Rectal smooth muscle tissue (tissue), 1 donor: Measurements from ENCODE around the gene CLEC16A.
"Not testable (repeated sequence)": the region's sequence is repeated elsewhere in the genome, so short reads cannot be mapped to it uniquely, and the experiment has no call there.

ENCODE experiments used
- H3K27ac ChIP-seq: one replicate; pipeline ENCODE4 v1.7.0; 2013; ENCODE audit warnings: low read depth, low read length, inconsistent platforms
- H3K27me3 ChIP-seq: one replicate; pipeline ENCODE4 v1.7.0; 2013; ENCODE audit warnings: low read length; ENCODE audit not compliant: control insufficient read depth, insufficient read depth
- H3K36me3 ChIP-seq: one replicate; pipeline ENCODE4 v1.7.0; 2013; ENCODE audit warnings: low read length; ENCODE audit not compliant: control insufficient read depth, insufficient read depth
- H3K4me1 ChIP-seq: one replicate; pipeline ENCODE4 v1.7.0; 2013; ENCODE audit warnings: low read length; ENCODE audit not compliant: control insufficient read depth, insufficient read depth
- H3K4me3 ChIP-seq: one replicate; pipeline ENCODE4 v1.7.0; 2013; ENCODE audit warnings: low read length
- H3K9ac ChIP-seq: one replicate; pipeline ENCODE4 v1.7.0; 2013; ENCODE audit warnings: low read length

Gene CLEC16A

GRCh38 chr16:10949424-10949970 is 5.1 kb downstream of the CLEC16A start:
- no peak overlapping the region for H3K4me3 ChIP-seq
- H3K36me3 ChIP-seq: no peaks in the 10 kb centered on the region
- no peak overlapping the region for H3K9ac ChIP-seq
- H3K27me3 ChIP-seq: no peaks in the 10 kb centered on the region
- no peak overlapping the region for H3K27ac ChIP-seq
- H3K4me1 ChIP-seq: peaks cover 17% of the 10 kb centered on the region

- Histone ChIP-seq H3K27me3 (no peaks in the 10 kb centered on the region), H3K36me3 (no peaks in the 10 kb centered on the region), H3K27ac (no peak overlapping the region), H3K4me3 (no peak overlapping the region), H3K4me1 (peaks cover 14% of the 10 kb centered on the region), H3K9ac (no peak overlapping the region)
Measured at GRCh38 chr16:10950393-10950792, 6.0 kb downstream of the CLEC16A start.

GRCh38 chr16:10951026-10951425 is 6.7 kb downstream of the CLEC16A start:
- Histone ChIP-seq H3K36me3 (no peaks in the 10 kb centered on the region), H3K27me3 (no peaks in the 10 kb centered on the region), H3K9ac (peak overlapping the region; percentile 16), H3K4me1 (peaks cover 8% of the 10 kb centered on the region), H3K27ac (no peak overlapping the region), H3K4me3 (no peak overlapping the region)

- peaks cover 5% of the 10 kb centered on the region for H3K4me1 ChIP-seq
- no peak overlapping the region for H3K4me3 ChIP-seq
- H3K9ac ChIP-seq: no peak overlapping the region
- H3K36me3 ChIP-seq: no peaks in the 10 kb centered on the region
- H3K27ac ChIP-seq: no peak overlapping the region
- H3K27me3 ChIP-seq: no peaks in the 10 kb centered on the region
Measured at GRCh38 chr16:10954903-10955302, 10.5 kb downstream of the CLEC16A start.

- Histone ChIP-seq H3K27me3 (no peaks in the 10 kb centered on the region), H3K36me3 (no peaks in the 10 kb centered on the region), H3K4me1 (peaks cover 4% of the 10 kb centered on the region), H3K4me3 (no peak overlapping the region), H3K9ac (no peak overlapping the region), H3K27ac (no peak overlapping the region)
Measured at GRCh38 chr16:10957771-10958482, 13.6 kb downstream of the CLEC16A start.

- Histone ChIP-seq H3K27ac (no peak overlapping the region), H3K27me3 (no peaks in the 10 kb centered on the region), H3K36me3 (peaks cover 4% of the 10 kb centered on the region), H3K9ac (no peak overlapping the region), H3K4me1 (peaks cover 4% of the 10 kb centered on the region), H3K4me3 (no peak overlapping the region)
Measured at GRCh38 chr16:10959161-10959560, 14.8 kb downstream of the CLEC16A start.

- peaks cover 4% of the 10 kb centered on the region for H3K4me1 ChIP-seq
- peak overlapping the region; percentile 56 for H3K27ac ChIP-seq
- no peak overlapping the region for H3K9ac ChIP-seq
- H3K36me3 ChIP-seq: peaks cover 4% of the 10 kb centered on the region
- H3K27me3 ChIP-seq: no peaks in the 10 kb centered on the region
- no peak overlapping the region for H3K4me3 ChIP-seq
Measured at GRCh38 chr16:10961231-10961630, 16.9 kb downstream of the CLEC16A start.

- H3K4me3 ChIP-seq: peak overlapping the region; percentile 1
- no peak overlapping the region for H3K9ac ChIP-seq
- peak overlapping the region; percentile 2 for H3K27ac ChIP-seq
Measured at GRCh38 chr16:10964039-10964890, 19.9 kb downstream of the CLEC16A start.

GRCh38 chr16:10964891-10965326 is 20.5 kb downstream of the CLEC16A start:
- peaks cover 4% of the 10 kb centered on the region for H3K4me1 ChIP-seq
- H3K27me3 ChIP-seq: no peaks in the 10 kb centered on the region
- H3K27ac ChIP-seq: no peak overlapping the region
- H3K4me3 ChIP-seq: no peak overlapping the region
- peaks cover 4% of the 10 kb centered on the region for H3K36me3 ChIP-seq
- no peak overlapping the region for H3K9ac ChIP-seq

More at GRCh38 chr16:10964039-10964890, 19.9 kb downstream of the CLEC16A start:
- Histone ChIP-seq H3K4me1 (peaks cover 4% of the 10 kb centered on the region), H3K36me3 (peaks cover 4% of the 10 kb centered on the region), H3K27me3 (no peaks in the 10 kb centered on the region)

- Histone ChIP-seq H3K27me3 (no peaks in the 10 kb centered on the region), H3K4me1 (peaks cover 4% of the 10 kb centered on the region), H3K27ac (no peak overlapping the region), H3K36me3 (peaks cover 4% of the 10 kb centered on the region), H3K9ac (no peak overlapping the region), H3K4me3 (no peak overlapping the region)
Measured at GRCh38 chr16:10965440-10966061, 21.2 kb downstream of the CLEC16A start.

- H3K36me3 ChIP-seq: peaks cover 6% of the 10 kb centered on the region
- H3K9ac ChIP-seq: no peak overlapping the region
- no peaks in the 10 kb centered on the region for H3K4me1 ChIP-seq
- no peak overlapping the region for H3K4me3 ChIP-seq
- H3K27me3 ChIP-seq: no peaks in the 10 kb centered on the region
- H3K27ac ChIP-seq: no peak overlapping the region
Measured at GRCh38 chr16:10966129-10966528, 21.8 kb downstream of the CLEC16A start.

GRCh38 chr16:10966559-10966958 is 22.2 kb downstream of the CLEC16A start:
- H3K9ac ChIP-seq, H3K4me3 ChIP-seq, H3K27ac ChIP-seq, H3K36me3 ChIP-seq, H3K27me3 ChIP-seq, H3K4me1 ChIP-seq: not testable (repeated sequence)
